ENCODE measurements around the gene HYAL1.

HYAL1 gene

DNA sequence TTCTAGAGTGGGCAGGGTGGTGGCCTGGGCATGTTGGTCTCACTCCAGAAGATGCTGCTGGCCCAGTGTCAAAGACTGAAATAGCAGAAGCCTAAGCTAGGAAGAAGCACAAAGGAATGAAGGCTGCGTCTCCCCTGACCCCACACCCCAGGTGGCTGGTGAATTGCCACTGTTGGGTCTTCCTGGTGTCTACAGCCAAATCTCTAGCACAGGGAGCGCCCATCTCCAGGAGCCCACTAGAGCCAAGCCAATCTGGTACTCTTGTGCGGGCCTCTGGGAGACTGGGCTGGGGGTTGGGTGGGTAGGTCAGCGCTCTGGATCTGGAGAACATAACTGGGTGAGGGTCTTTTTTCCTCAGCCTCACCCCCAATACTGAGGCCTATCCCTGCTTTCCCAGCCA lies 23.8 kb upstream of the HYAL1 start (continued):
- TF ChIP-seq, protein P1, sequence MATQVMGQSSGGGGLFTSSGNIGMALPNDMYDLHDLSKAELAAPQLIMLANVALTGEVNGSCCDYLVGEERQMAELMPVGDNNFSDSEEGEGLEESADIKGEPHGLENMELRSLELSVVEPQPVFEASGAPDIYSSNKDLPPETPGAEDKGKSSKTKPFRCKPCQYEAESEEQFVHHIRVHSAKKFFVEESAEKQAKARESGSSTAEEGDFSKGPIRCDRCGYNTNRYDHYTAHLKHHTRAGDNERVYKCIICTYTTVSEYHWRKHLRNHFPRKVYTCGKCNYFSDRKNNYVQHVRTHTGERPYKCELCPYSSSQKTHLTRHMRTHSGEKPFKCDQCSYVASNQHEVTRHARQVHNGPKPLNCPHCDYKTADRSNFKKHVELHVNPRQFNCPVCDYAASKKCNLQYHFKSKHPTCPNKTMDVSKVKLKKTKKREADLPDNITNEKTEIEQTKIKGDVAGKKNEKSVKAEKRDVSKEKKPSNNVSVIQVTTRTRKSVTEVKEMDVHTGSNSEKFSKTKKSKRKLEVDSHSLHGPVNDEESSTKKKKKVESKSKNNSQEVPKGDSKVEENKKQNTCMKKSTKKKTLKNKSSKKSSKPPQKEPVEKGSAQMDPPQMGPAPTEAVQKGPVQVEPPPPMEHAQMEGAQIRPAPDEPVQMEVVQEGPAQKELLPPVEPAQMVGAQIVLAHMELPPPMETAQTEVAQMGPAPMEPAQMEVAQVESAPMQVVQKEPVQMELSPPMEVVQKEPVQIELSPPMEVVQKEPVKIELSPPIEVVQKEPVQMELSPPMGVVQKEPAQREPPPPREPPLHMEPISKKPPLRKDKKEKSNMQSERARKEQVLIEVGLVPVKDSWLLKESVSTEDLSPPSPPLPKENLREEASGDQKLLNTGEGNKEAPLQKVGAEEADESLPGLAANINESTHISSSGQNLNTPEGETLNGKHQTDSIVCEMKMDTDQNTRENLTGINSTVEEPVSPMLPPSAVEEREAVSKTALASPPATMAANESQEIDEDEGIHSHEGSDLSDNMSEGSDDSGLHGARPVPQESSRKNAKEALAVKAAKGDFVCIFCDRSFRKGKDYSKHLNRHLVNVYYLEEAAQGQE (tag by site-specific recombination; IDR thresholded peaks at IDR 0.05), result no peak
- TF ChIP-seq TCF7L2 (IDR thresholded peaks at IDR 0.05; ENCODE audit: borderline replicate concordance, low read depth, low read length) (no peak), ZBTB20 (tag by site-specific recombination; IDR thresholded peaks at IDR 0.05) (no peak), ZNF701 (tag by site-specific recombination; IDR thresholded peaks at IDR 0.05) (no peak), ZNF311 (tag by site-specific recombination; IDR thresholded peaks at IDR 0.05; ENCODE audit: borderline replicate concordance) (no peak), YY2 (tag by site-specific recombination; IDR thresholded peaks at IDR 0.05) (no peak), ZNF580 (tag by site-specific recombination; IDR thresholded peaks at IDR 0.05) (no peak), RBAK (tag by site-specific recombination; IDR thresholded peaks at IDR 0.05) (no peak), PRDM1 (tag by site-specific recombination; IDR thresholded peaks at IDR 0.05) (no peak), SP2 (tag by site-specific recombination; IDR thresholded peaks at IDR 0.05) (no peak)
- TF ChIP-seq, protein P2, sequence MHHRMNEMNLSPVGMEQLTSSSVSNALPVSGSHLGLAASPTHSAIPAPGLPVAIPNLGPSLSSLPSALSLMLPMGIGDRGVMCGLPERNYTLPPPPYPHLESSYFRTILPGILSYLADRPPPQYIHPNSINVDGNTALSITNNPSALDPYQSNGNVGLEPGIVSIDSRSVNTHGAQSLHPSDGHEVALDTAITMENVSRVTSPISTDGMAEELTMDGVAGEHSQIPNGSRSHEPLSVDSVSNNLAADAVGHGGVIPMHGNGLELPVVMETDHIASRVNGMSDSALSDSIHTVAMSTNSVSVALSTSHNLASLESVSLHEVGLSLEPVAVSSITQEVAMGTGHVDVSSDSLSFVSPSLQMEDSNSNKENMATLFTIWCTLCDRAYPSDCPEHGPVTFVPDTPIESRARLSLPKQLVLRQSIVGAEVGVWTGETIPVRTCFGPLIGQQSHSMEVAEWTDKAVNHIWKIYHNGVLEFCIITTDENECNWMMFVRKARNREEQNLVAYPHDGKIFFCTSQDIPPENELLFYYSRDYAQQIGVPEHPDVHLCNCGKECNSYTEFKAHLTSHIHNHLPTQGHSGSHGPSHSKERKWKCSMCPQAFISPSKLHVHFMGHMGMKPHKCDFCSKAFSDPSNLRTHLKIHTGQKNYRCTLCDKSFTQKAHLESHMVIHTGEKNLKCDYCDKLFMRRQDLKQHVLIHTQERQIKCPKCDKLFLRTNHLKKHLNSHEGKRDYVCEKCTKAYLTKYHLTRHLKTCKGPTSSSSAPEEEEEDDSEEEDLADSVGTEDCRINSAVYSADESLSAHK (tag by site-specific recombination; IDR thresholded peaks at IDR 0.05), result no peak
- TF ChIP-seq, protein P3, sequence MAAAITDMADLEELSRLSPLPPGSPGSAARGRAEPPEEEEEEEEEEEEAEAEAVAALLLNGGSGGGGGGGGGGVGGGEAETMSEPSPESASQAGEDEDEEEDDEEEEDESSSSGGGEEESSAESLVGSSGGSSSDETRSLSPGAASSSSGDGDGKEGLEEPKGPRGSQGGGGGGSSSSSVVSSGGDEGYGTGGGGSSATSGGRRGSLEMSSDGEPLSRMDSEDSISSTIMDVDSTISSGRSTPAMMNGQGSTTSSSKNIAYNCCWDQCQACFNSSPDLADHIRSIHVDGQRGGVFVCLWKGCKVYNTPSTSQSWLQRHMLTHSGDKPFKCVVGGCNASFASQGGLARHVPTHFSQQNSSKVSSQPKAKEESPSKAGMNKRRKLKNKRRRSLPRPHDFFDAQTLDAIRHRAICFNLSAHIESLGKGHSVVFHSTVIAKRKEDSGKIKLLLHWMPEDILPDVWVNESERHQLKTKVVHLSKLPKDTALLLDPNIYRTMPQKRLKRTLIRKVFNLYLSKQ (tag by site-specific recombination; IDR thresholded peaks at IDR 0.05; ENCODE audit: borderline replicate concordance), result no peak
- TF ChIP-seq, protein P4, sequence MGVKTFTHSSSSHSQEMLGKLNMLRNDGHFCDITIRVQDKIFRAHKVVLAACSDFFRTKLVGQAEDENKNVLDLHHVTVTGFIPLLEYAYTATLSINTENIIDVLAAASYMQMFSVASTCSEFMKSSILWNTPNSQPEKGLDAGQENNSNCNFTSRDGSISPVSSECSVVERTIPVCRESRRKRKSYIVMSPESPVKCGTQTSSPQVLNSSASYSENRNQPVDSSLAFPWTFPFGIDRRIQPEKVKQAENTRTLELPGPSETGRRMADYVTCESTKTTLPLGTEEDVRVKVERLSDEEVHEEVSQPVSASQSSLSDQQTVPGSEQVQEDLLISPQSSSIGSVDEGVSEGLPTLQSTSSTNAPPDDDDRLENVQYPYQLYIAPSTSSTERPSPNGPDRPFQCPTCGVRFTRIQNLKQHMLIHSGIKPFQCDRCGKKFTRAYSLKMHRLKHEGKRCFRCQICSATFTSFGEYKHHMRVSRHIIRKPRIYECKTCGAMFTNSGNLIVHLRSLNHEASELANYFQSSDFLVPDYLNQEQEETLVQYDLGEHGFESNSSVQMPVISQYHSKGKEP (tag by site-specific recombination; IDR thresholded peaks at IDR 0.05), result no peak

- Histone ChIP-seq H3K4me3 (ENCODE audit: low read depth, low read length) (no peak overlapping the region), H3K4me1 (ENCODE audit: control insufficient read depth, insufficient read depth, low read length) (no peaks in the 10 kb centered on the region), H3K9me3 (ENCODE audit: control insufficient read depth, insufficient read depth, low read depth, low read length) (no peaks in the 10 kb centered on the region), H3K27ac (ENCODE audit: extremely low read depth, low read depth, low read length) (no peak overlapping the region), H3K36me3 (ENCODE audit: control insufficient read depth in 2 of 2, insufficient read depth in 1 of 2, low read length in 2 of 2) (peaks cover 3 to 56% of the 10 kb centered on the region in 2 experiments)
- CTCF ChIA-PET, result interaction anchor here (0.7 to 1.3 kb wide), 3 partner anchors 66 to 216 kb away, joined by 3 to 6 read pairs (median 4); no protein-coding TSS in a partner anchor
- POLR2A ChIA-PET, result no interaction called here
- TF ChIP-seq, protein P5, sequence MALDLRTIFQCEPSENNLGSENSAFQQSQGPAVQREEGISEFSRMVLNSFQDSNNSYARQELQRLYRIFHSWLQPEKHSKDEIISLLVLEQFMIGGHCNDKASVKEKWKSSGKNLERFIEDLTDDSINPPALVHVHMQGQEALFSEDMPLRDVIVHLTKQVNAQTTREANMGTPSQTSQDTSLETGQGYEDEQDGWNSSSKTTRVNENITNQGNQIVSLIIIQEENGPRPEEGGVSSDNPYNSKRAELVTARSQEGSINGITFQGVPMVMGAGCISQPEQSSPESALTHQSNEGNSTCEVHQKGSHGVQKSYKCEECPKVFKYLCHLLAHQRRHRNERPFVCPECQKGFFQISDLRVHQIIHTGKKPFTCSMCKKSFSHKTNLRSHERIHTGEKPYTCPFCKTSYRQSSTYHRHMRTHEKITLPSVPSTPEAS (tag by site-specific recombination; IDR thresholded peaks at IDR 0.05), result no peak
- no peak for TF ChIP-seq ZNF23 (tag by site-specific recombination; IDR thresholded peaks at IDR 0.05; ENCODE audit: borderline replicate concordance)
- no peak for TF ChIP-seq ZFHX2 (tag by site-specific recombination; conservative IDR thresholded peaks at IDR 0.05)
- no peak for TF ChIP-seq TCF7L2 (IDR thresholded peaks at IDR 0.05; ENCODE audit: borderline replicate concordance, low read depth, low read length)
- no peak for TF ChIP-seq ZNF707 (tag by site-specific recombination; IDR thresholded peaks at IDR 0.05)
- no peak for TF ChIP-seq BCL6B (tag by site-specific recombination; IDR thresholded peaks at IDR 0.05)
- TF ChIP-seq ZNF654 (tag by site-specific recombination; IDR thresholded peaks at IDR 0.05; ENCODE audit: low read depth), result no peak
- no peak for TF ChIP-seq ZNF558 (tag by site-specific recombination; IDR thresholded peaks at IDR 0.05)
- TF ChIP-seq ZNF146 (tag by site-specific recombination; IDR thresholded peaks at IDR 0.05), result no peak
- no peak for TF ChIP-seq MZF1 (tag by site-specific recombination; IDR thresholded peaks at IDR 0.05; ENCODE audit: borderline replicate concordance)
- no peak for TF ChIP-seq ZNF580 (tag by site-specific recombination; IDR thresholded peaks at IDR 0.05)
- no peak for TF ChIP-seq ZNF514 (tag by site-specific recombination; IDR thresholded peaks at IDR 0.05)
- TF ChIP-seq ZNF221 (tag by site-specific recombination; IDR thresholded peaks at IDR 0.05; ENCODE audit: borderline replicate concordance), result no peak
Observed at GRCh38 chr3:50326182-50326541, 22.8 kb upstream of the HYAL1 start.
